A549 treated with Hydrocortisone at 1 μM for 4 hours (cell line): ENCODE measurements around the gene NR0B1. TPM values are rescaled to one million over a fixed set of nuclear protein-coding genes. Genes with fewer than 3 reads are reported as not detected.

Source experiments
- total RNA-seq: library from RNA; stranded (reverse); fragments of 200-300 nt; extraction: Qiagen RNA extraction; gene quantifications from 5 replicates; pipeline ENCODE4 v1.2.3, GENCODE V29; 2022

NR0B1 gene
- 16.5 to 33.7 TPM (median 21.7 TPM) in 5 replicates for total RNA-seq

GRCh38 chrX:30309139-30309571, at the start of gene NR0B1:
Gene NR0B1, minus strand, starts transcription at chrX:30309390. Its CDS starts 27 bp downstream, at chrX:30309363.

Other genes with a start within 250 kb of the NR0B1 start
- not detected in 5 replicates for gene MAGEB2, start 93.8 kb downstream of the NR0B1 start, total RNA-seq
- gene MAGEB3, start 78.7 kb downstream of the NR0B1 start, total RNA-seq: 0.03 TPM in 1 of 5 replicates, not detected in the others
- gene MAGEB4, start 67.4 kb downstream of the NR0B1 start, total RNA-seq: not detected in 5 replicates
- gene MAGEB1, start 62.2 kb downstream of the NR0B1 start, total RNA-seq: not detected in 5 replicates